Ramos (cell line): ENCODE measurements around the gene PPP1R13B.
"Not testable (repeated sequence)": the region's sequence is repeated elsewhere in the genome, so short reads cannot be mapped to it uniquely, and the experiment has no call there.

Experiments
- in situ Hi-C: fragments of 300-500 bp; cut with MboI; formaldehyde crosslinking; loops from one replicate; pipeline ENCODE4 v1.14.3; 2022; ENCODE audit warnings: low sequenced_read_pairs; ENCODE audit not compliant: unreplicated experiment

The PPP1R13B gene

GRCh38 chr14:103859416-103860202 is 12.2 kb upstream of the PPP1R13B start:
- in situ Hi-C loops, result no loop called here

GRCh38 chr14:103858063-103858781 is 10.8 kb upstream of the PPP1R13B start:
- in situ Hi-C loops, result no loop called here

GRCh38 chr14:103857256-103857655 is 9.9 kb upstream of the PPP1R13B start:
- in situ Hi-C loops, result no loop called here

- in situ Hi-C loops, result no loop called here
Measured at GRCh38 chr14:103856607-103857006, 9.2 kb upstream of the PPP1R13B start.

GRCh38 chr14:103856105-103856504 is 8.7 kb upstream of the PPP1R13B start:
- in situ Hi-C loops, result no loop called here

- in situ Hi-C loops, result no loop called here
Measured at GRCh38 chr14:103855734-103856095, 8.3 kb upstream of the PPP1R13B start.

- in situ Hi-C loops, result no loop called here
Measured at GRCh38 chr14:103854822-103855733, 7.7 kb upstream of the PPP1R13B start.

GRCh38 chr14:103854017-103854808 is 6.8 kb upstream of the PPP1R13B start:
- in situ Hi-C loops, result no loop called here

- in situ Hi-C loops, result no loop called here
Measured at GRCh38 chr14:103849151-103849886, 1.9 kb upstream of the PPP1R13B start.

GRCh38 chr14:103848175-103849077 is 1.1 kb upstream of the PPP1R13B start:
- in situ Hi-C loops, result no loop called here

GRCh38 chr14:103846543-103847450 is 578 bp downstream of the PPP1R13B start:
- in situ Hi-C loops, result no loop called here

- in situ Hi-C loops, result no loop called here
Measured at GRCh38 chr14:103846097-103846496, 1.3 kb downstream of the PPP1R13B start.

- in situ Hi-C loops, result no loop called here
Measured at GRCh38 chr14:103845327-103845726, 2.0 kb downstream of the PPP1R13B start.

- in situ Hi-C loops, result not testable (repeated sequence)
Measured at GRCh38 chr14:103841265-103841664, 6.1 kb downstream of the PPP1R13B start.

GRCh38 chr14:103840014-103840413 is 7.4 kb downstream of the PPP1R13B start:
- in situ Hi-C loops, result no loop called here

- in situ Hi-C loops, result no loop called here
Measured at GRCh38 chr14:103839579-103839978, 7.8 kb downstream of the PPP1R13B start.

GRCh38 chr14:103838117-103838516 is 9.3 kb downstream of the PPP1R13B start:
- in situ Hi-C loops, result no loop called here
